Omental fat pad (tissue), 4 donors: ENCODE results near the gene KLK6. TPM values are rescaled to one million over a fixed set of nuclear protein-coding genes. Genes with fewer than 3 reads are reported as not detected.
A peak's percentile ranks its signal among the peaks of the same experiment; 100 is the strongest.
"Not testable (repeated sequence)": the region's sequence is repeated elsewhere in the genome, so short reads cannot be mapped to it uniquely, and the experiment has no call there.

Source experiments
- ATAC-seq: fragments of 150-250 bp; one replicate; pipeline ENCODE4 v1.9.1; 2016; ENCODE audit warnings: mild to moderate bottlenecking, moderate library complexity; ENCODE audit not compliant: low FRiP score
- DNase-seq: peaks from one replicate; pipeline ENCODE4 v3.0.0-alpha.2; 2019; ENCODE audit warnings: low spot score
- CTCF ChIP-seq, 3 donors: fragments of 450-650 bp; IDR thresholded peaks; one replicate each; pipeline ENCODE4 v1.5.1; 2016 to 2017; ENCODE audit warnings: antibody characterized with exemption in 3 of 3, mild to moderate bottlenecking in 3 of 3, moderate library complexity in 2 of 3
- total RNA-seq, 4 donors: library from RNA; depleted of rRNA; stranded (reverse); fragments of >200 nt; gene quantifications; one replicate each; pipeline ENCODE4 v1.1.0, GENCODE V29; 2016

KLK6 gene
- total RNA-seq, 4 donors from 2014 or later: not detected

- TF ChIP-seq CTCF (IDR thresholded peaks at IDR 0.05): no peak
- ATAC-seq (no peak), DNase-seq (no peak)
Measured at GRCh38 chr19:50979758-50980157, 10.4 kb upstream of the KLK6 start.

DNA sequence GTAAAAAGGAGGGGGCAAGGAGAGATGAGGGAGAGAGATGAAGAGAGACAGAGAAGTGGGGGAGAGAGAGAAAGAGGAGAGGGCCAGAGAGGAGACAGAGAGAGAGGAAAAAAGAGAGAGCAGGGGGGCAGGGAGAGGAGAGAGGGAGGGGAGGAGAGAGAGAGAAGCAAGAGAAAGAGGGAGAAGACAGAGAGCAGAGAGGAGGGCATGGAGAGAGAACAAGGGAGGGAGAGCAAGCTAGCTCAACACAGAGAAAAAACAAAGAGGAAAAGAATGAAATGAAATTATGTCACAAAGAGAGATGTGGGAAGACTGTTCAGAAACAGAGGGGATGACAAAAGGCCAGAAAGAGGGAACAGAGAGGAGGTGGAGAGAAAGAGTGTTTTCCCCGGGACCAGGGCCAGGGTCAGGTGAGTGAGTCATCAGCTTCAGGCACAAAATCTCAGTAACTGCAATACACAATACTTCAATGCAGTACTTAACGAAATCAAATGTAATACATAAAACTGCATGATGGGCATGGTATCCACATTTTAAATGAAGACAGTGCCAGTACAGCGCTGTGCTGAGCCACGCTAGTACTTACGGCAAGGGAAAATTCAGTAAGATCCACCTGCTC lies 9.5 kb upstream of the KLK6 start:
- TF ChIP-seq CTCF (IDR thresholded peaks at IDR 0.05): no peak
- DNase-seq: no peak
- no peak for ATAC-seq

GRCh38 chr19:50977626-50978025 lies 8.2 kb upstream of the KLK6 start:
- no peak for TF ChIP-seq CTCF (IDR thresholded peaks at IDR 0.05)
- DNase-seq (no peak), ATAC-seq (no peak)

GRCh38 chr19:50975766-50976165 lies 6.4 kb upstream of the KLK6 start:
- ATAC-seq (peak; percentile 86), DNase-seq (no peak)
- TF ChIP-seq CTCF (IDR thresholded peaks at IDR 0.05): no peak

- ATAC-seq: no peak
- no peak for DNase-seq
- TF ChIP-seq CTCF (IDR thresholded peaks at IDR 0.05): no peak
Measured at GRCh38 chr19:50974702-50975556, 5.5 kb upstream of the KLK6 start.

DNA sequence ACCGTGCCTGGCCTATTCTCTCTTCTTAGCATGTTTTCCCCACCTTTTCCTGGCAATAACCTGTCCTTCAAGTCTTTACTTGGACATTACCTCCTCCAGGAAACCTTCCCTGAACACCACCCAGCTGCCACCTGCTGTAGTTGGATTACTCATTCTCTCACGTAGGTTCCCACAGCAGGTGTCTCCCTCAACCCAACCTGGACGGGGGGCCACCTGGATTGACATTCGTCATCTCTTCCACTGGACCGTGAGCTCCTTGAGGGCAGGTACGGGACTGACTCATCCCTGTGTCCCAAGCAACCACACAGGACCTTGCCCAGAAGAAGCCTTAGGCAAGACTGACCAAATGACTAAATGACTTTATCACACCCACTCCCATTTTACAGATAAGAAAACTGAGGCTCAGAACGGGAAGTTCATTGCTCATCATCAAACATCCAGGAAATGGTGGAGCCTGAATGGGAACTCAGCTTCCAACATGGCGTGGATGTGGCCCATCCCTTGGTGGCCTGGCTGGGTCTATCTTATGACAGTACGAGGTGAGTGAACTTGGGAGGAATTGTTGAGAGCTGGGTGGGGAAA lies 3.5 kb upstream of the KLK6 start:
- no peak for DNase-seq
- ATAC-seq: no peak
- TF ChIP-seq CTCF (IDR thresholded peaks at IDR 0.05): no peak

- DNase-seq, ATAC-seq: not testable (repeated sequence)
Measured at GRCh38 chr19:50969810-50970209, 419 bp upstream of the KLK6 start.
